ENCODE measurements around the gene POC1A. TPM values are rescaled to one million over a fixed set of nuclear protein-coding genes. Genes with fewer than 3 reads are reported as not detected.
A peak's percentile ranks its signal among the peaks of the same experiment; 100 is the strongest.
"Not testable (repeated sequence)": the region's sequence is repeated elsewhere in the genome, so short reads cannot be mapped to it uniquely, and the experiment has no call there.

Gene POC1A
- total and polyA plus RNA-seq, 3 donors from 2014 or later = 16.7 to 36.1 (median 21.7) TPM

GRCh38 chr3:52046186-52046901 is 107.9 kb downstream of the POC1A start:
- Histone ChIP-seq H3K27me3 (no peaks in the 10 kb centered on the region), H3K4me1 (peaks cover 10% of the 10 kb centered on the region), H3K27ac (no peak overlapping the region), H3K36me3 (ENCODE audit: low read depth, missing control alignments) (no peaks in the 10 kb centered on the region), H3K4me3 (no peak overlapping the region), H3K9me3 (no peaks in the 10 kb centered on the region)
- 78 to 92% methylated on average over 4 to 12 of the region's 12 CpGs for WGBS, 2 donors
- TF ChIP-seq CTCF (IDR thresholded peaks at IDR 0.05) (no peak), POLR2A (IDR thresholded peaks at IDR 0.05) (no peak)
- intact Hi-C loops (cut with DNase I; ENCODE audit: low total_unique reads) = no loop called here
- DNase-seq = no peak

- TF ChIP-seq CTCF (IDR thresholded peaks at IDR 0.05) (no peak), POLR2A (IDR thresholded peaks at IDR 0.05) (no peak)
- no peaks in the 10 kb centered on the region for H3K36me3 ChIP-seq (ENCODE audit: low read depth, missing control alignments)
- no peak overlapping the region for H3K27ac ChIP-seq
- H3K4me3 ChIP-seq = no peak overlapping the region
- WGBS, 2 donors = 94 to 97% methylated on average over 8 to 18 of the region's 18 CpGs
- peaks cover 15% of the 10 kb centered on the region for H3K4me1 ChIP-seq
- intact Hi-C loops (cut with DNase I; ENCODE audit: low total_unique reads) = no loop called here
- DNase-seq = no peak
- H3K27me3 ChIP-seq = no peaks in the 10 kb centered on the region
- H3K9me3 ChIP-seq = no peaks in the 10 kb centered on the region
These were observed 109.2 kb downstream of the POC1A start for GRCh38 chr3:52044869-52045619.

GRCh38 chr3:52043750-52044149 is 110.5 kb downstream of the POC1A start:
- TF ChIP-seq POLR2A (IDR thresholded peaks at IDR 0.05) (no peak), CTCF (IDR thresholded peaks at IDR 0.05) (no peak)
- Histone ChIP-seq H3K4me1 (peaks cover 15% of the 10 kb centered on the region), H3K9me3 (no peaks in the 10 kb centered on the region), H3K27me3 (no peaks in the 10 kb centered on the region), H3K36me3 (ENCODE audit: low read depth, missing control alignments) (no peaks in the 10 kb centered on the region), H3K27ac (no peak overlapping the region), H3K4me3 (no peak overlapping the region)
- intact Hi-C loops (cut with DNase I; ENCODE audit: low total_unique reads) = no loop called here
- no peak for DNase-seq
- 60 to 86% methylated on average over 1 to 6 of the region's 6 CpGs for WGBS, 2 donors

GRCh38 chr3:52043039-52043438 is 111.2 kb downstream of the POC1A start:
- H3K27me3 ChIP-seq; intact Hi-C loops (cut with DNase I; ENCODE audit: low total_unique reads); DNase-seq; H3K27ac ChIP-seq; H3K4me3 ChIP-seq; H3K9me3 ChIP-seq; H3K36me3 ChIP-seq (ENCODE audit: low read depth, missing control alignments): not testable (repeated sequence)
- peaks cover 15% of the 10 kb centered on the region for H3K4me1 ChIP-seq
- WGBS, 2 donors = 97 to 100% methylated on average over 1 of the region's 1 CpG

GRCh38 chr3:52041118-52041731 is 113.0 kb downstream of the POC1A start:
- no peaks in the 10 kb centered on the region for H3K27me3 ChIP-seq
- intact Hi-C loops (cut with DNase I; ENCODE audit: low total_unique reads) = no loop called here
- H3K36me3 ChIP-seq (ENCODE audit: low read depth, missing control alignments) = no peaks in the 10 kb centered on the region
- peaks cover 15% of the 10 kb centered on the region for H3K4me1 ChIP-seq
- no peak overlapping the region for H3K4me3 ChIP-seq
- H3K9me3 ChIP-seq = no peaks in the 10 kb centered on the region
- 74 to 78% methylated on average over 6 to 10 of the region's 10 CpGs for WGBS, 2 donors
- peak; percentile 49 for DNase-seq
- no peak for TF ChIP-seq POLR2A (IDR thresholded peaks at IDR 0.05)
- TF ChIP-seq CTCF (IDR thresholded peaks at IDR 0.05) = peak in 1 of 3 experiments; percentile 17
- H3K27ac ChIP-seq = no peak overlapping the region

All from testis (tissue), 3 donors.